Fibroblast of skin of scalp (primary cell): ENCODE results near the gene SCO1.

ENCODE experiments used
- DNase-seq: peaks from one replicate; pipeline ENCODE4 v3.0.0-alpha.2; 2013

Gene SCO1

GRCh38 chr17:10652984-10653659 lies 44.2 kb downstream of the SCO1 start:
- DNase-seq = no peak

DNA sequence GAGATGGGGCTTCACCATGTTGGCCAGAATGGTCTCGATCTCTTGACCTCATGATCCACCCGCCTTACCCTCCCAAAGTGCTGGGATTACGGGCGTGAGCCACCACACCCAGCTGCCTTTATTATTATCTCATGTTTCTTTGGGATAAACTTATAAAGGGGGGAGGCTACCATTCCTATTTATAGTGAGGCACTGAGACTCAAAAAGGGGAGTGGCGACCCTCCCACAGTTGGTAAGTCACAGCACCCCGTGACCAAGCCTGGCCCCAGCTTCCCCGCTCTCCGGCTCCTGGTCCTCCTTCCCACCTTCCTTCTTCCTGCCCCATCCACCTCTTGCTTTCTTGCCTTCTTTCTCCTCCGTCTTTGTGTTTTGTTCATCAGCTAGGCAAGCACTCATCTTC lies 45.4 kb downstream of the SCO1 start:
- DNase-seq = no peak

DNA sequence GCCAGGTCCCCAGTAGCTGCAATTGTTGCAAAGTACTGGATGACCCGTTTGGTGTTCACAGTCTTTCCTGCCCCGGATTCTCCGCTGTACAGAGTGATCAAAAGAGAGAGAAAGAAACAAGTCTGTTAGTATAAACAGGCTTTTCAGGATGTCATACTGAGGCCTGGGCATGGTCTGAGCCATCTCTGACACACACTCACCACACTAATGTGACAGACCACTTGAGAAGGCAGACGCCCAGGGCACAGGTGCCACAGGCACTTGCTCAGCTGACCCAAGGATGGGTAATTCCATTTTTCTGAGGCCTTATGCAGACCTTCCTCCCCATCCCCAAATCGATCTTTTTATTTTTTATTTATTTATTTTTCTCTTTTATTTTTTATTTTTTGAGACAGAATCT lies 47.7 kb downstream of the SCO1 start:
- no peak for DNase-seq

DNA sequence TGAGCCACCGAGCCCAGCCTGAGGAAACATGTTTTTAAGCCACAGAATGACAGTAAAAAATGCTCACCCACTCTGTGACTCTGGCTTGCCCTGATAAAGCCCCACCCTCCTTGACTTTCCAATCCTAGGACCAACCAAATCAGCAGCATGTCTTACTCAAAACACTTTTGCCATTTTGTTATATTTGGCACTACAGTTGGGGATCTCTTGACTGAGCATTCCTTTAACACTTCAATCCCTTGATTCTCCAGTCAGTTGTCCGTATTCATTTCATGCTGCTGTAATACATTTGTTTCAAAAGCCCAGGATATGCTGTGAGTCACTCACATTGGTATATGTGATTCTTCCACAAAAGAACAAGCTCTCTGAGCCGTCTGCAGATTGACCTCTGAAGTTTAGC lies 48.4 kb downstream of the SCO1 start:
- peak; percentile 71 for DNase-seq

DNA sequence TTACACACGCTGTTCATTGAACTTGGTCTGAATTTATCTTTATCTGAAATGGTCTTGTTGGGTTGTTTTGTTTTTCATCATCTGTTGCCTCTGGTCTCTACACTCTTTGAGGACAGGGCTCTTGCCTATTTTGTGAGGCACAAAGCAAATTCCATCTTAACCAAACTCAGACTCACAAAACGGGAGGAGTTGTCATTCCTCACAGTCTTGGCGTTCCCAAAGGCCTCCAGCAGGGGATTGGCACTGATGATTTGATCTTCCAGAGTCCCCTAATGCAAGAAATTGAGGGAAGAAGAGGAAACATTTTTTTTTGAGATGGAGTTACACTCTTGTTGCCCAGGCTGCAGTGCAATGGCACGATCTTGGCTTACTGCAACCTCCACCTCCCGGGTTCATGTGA lies 49.0 kb downstream of the SCO1 start:
- DNase-seq = peak; percentile 54

DNA sequence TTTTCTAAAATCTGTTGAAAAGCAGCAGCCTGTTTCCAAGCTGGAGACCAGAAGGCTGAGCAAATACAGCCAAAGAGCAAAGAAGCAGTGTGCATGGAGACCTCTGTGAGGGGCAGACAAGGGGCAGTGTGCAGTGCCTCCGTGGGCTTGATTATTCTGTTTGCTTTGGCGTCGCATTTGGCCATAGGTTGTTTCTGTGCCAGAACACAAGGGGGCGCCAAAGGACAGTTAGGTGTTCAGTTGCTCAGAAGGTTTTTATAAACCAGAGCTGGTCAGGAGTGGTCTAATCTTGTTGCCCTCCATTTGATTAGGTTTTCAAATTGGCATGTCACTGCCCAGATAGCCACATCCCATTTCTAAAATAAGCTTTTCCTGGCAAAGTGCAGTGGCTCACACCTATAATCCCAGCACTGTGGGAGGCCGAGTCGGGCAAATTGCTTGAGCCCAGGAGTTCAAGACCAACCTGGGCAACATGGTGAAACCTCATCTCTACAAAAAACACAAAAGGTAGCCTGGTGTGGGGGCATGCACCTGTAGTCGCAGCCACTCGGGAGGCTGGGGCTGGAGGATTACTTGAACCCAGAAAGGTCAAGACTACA lies 50.8 kb downstream of the SCO1 start:
- DNase-seq = peak; percentile 76

GRCh38 chr17:10640475-10640874 lies 56.9 kb downstream of the SCO1 start:
- DNase-seq = peak; percentile 59

- DNase-seq = no peak
These were observed 59.2 kb downstream of the SCO1 start for GRCh38 chr17:10638151-10638550.

GRCh38 chr17:10635290-10635689 lies 62.0 kb downstream of the SCO1 start:
- no peak for DNase-seq

- no peak for DNase-seq
These were observed 63.5 kb downstream of the SCO1 start for GRCh38 chr17:10633738-10634379.

- no peak for DNase-seq
These were observed 65.6 kb downstream of the SCO1 start for GRCh38 chr17:10631701-10632100.

GRCh38 chr17:10631048-10631700 lies 66.2 kb downstream of the SCO1 start:
- DNase-seq = peak; percentile 31

DNA sequence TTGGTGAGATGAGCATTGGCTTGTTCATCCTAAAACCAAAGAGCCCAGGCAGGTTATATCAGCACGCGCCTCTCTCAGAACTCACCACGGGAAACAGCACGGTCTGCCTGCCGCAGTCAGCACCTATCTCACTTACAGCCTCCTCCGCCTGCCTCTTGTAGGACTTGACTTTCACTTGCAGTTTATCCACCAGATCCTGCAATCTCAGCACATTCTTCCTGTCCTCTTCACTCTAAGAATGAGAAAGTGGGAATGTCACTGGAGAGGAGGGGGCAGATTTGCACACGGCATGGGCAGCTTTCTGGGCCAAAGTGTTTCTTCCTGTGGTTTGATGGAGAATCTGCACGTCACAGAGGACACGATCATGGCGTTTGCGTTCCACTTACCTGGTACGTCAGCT lies 67.6 kb downstream of the SCO1 start:
- DNase-seq = no peak

GRCh38 chr17:10628756-10629155 lies 68.6 kb downstream of the SCO1 start:
- no peak for DNase-seq

DNA sequence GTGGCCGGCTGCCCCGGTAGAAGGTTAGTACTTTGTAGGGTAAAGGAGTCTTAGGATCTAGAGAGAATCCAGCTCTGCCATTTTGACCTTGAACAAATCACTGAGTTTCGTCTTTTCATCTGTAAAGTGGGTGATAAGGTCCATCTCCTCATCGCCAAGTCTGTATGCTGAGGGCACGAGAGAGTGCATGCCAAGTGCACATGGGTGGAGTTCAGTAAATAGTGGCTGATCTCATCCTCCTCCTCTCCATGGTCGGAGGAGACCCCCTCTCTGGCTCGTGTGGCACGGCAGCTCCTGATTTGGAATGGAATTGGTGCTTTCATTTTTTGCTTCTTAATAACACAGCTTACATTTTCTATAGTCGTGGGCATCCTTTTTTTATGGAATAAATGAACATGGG lies 70.9 kb downstream of the SCO1 start:
- DNase-seq = no peak

DNA sequence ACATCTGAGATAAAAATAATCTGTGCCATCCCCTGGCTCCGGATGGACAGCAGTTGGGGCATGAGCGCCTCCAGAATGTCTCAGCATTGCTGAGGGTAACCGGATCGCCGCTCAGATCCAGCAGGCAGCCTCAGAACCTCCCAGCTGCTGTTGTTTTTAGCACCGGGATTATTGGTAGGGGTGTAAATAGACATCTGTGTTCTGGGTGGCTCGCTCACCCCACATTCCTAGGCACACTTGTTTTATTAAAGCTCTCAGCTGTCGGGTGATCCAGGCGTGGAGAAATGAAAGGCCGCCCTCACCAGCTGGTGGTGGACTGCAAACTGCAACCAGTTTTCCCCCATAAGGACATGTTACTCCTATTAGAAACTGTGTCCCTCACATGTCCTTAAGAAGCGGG lies 72.4 kb downstream of the SCO1 start:
- DNase-seq = no peak

DNA sequence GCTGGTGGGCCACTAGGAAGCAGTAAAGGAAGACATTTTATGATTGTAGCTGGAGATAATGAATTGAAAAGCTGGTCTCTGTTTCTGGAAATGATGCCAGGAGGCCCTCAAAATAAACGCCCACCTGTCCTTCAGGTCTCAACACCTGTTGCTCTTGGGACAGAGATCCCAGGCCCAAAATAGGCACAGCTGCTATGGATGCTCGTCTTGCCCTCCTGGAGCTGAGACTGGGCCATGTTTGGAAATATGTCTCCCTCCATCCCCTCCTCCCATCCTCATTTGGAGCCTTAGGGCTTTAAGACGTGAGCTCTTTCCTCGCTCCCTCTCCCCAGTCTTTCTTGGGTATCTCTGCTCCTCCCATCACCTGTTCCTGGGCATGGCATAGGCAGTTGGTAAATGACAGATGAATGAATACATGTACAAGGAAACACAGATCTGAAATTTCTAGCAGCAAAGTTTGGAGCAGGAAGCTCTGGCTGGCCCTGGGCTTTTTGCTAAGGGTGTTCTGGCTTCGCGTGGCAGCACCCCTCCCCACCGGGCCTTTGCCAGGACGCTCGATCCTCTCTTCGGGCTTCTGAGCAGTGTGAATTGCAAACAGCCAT lies 73.5 kb downstream of the SCO1 start:
- DNase-seq = no peak

DNA sequence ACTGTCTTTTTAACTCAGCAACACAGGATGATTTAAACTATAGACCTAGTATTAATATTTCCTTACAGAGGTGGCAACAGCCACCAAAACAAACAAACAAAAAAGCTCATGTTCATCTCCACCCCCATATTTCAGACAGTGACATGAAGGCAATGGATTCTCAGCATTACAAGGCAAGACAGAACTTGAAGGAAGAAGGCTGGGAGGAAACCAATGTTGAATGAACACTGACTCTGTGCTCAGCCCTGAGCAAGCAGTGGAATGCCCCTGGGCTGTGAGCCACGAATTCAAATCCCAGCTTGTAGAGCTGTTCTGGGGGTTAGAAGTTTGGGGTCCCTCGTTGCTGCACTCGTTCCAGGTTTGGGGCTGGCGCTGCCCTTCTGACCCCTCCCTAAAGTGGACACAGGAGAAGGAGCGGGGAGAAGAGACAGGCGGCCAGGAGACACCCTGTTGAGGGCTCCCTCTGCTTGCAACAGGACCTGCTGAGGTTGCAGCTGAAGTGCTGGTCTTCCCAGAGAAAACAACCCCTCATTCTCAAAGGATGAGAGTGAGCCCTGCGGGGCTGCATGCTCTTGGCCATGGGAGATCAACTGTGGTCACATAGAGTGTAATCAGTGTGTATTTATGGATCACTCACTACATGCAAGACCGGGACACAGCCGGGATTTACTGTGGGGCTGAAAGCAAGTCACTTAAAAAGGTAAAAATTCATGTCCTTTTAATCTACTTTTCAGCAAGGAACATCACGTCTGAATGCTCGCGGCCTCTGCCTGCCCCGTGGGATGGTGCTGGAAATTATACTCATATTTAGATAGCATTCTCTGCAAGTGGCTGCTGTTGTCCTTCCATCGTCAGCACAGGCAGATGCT lies 74.5 kb downstream of the SCO1 start:
- DNase-seq = no peak
